Testis (tissue), 3 donors: ENCODE measurements around the gene DOK6. TPM values are rescaled to one million over a fixed set of nuclear protein-coding genes. Genes with fewer than 3 reads are reported as not detected.

ENCODE experiments used
- DNase-seq: peaks from one replicate; pipeline ENCODE4 v3.0.0-alpha.2; 2019
- H3K27ac ChIP-seq, 2 donors: fragments of 200-600 bp; sonication (generic); one replicate each; pipeline ENCODE4 v1.5.1; 2019
- H3K27me3 ChIP-seq: fragments of 200-600 bp; sonication (generic); one replicate; pipeline ENCODE4 v1.5.1; 2019
- H3K36me3 ChIP-seq: fragments of 200-600 bp; sonication (generic); one replicate; pipeline ENCODE4 v1.5.1; 2017; ENCODE audit warnings: low read depth; ENCODE audit errors: missing control alignments
- H3K4me1 ChIP-seq: fragments of 200-600 bp; sonication (generic); one replicate; pipeline ENCODE4 v1.5.1; 2019
- H3K4me3 ChIP-seq, 2 donors: fragments of 200-600 bp; sonication (generic); one replicate each; pipeline ENCODE4 v1.5.1; 2017 to 2019
- H3K9me3 ChIP-seq: fragments of 200-600 bp; sonication (generic); one replicate; pipeline ENCODE4 v1.5.1; 2017
- CTCF ChIP-seq, 3 experiments: fragments of 450-650 bp in 2 of 3; fragments of 200-600 bp in 1 of 3; sonication (generic) in 1 of 3; IDR thresholded peaks; one replicate each; pipeline ENCODE4 v1.5.1; 2016 to 2019; ENCODE audit warnings: antibody characterized with exemption in 3 of 3, mild to moderate bottlenecking in 2 of 3, moderate library complexity in 1 of 3
- POLR2A ChIP-seq: fragments of 450-650 bp; IDR thresholded peaks from one replicate; pipeline ENCODE4 v1.6.1; 2017; ENCODE audit warnings: antibody characterized with exemption, mild to moderate bottlenecking, moderate library complexity
- WGBS, 2 donors: methylation state at CpG; one replicate each; pipeline ENCODE4 v1.1.5; 2018; 5-methylcytosine and 5-hydroxymethylcytosine counted together
- intact Hi-C: fragments of 100-400 bp; cut with DNase I; formaldehyde crosslinking; loops from one replicate; pipeline ENCODE4 v1.15.1; 2023; ENCODE audit warnings: low total_unique reads
- polyA plus RNA-seq: library from polyadenylated mRNA; stranded (reverse); fragments of 350-450 nt; fragmentation: Illumina TruSeq; extraction: RNeasy Lipid Tissue Mini Kit (QIAGEN cat#74804); gene quantifications from one replicate; pipeline ENCODE4 v1.2.3, GENCODE V29; 2014; ENCODE audit warnings: low read depth, low replicate concordance; ENCODE audit not compliant: insufficient read depth
- total RNA-seq, 2 donors: library from RNA; depleted of rRNA; stranded (reverse); fragments of >200 nt; gene quantifications; one replicate each; pipeline ENCODE4 v1.2.3, GENCODE V29; 2016

Gene DOK6
- total and polyA plus RNA-seq, 3 donors from 2014 or later: 0.71 to 11.1 (median 8.5) TPM

GRCh38 chr18:69865776-69866175 lies 465.1 kb downstream of the DOK6 start:
- no peak for DNase-seq
- no peak overlapping the region for H3K27ac ChIP-seq
- H3K9me3 ChIP-seq: no peaks in the 10 kb centered on the region
- no peaks in the 10 kb centered on the region for H3K27me3 ChIP-seq
- H3K4me3 ChIP-seq: no peak overlapping the region
- WGBS, 2 donors: 59% methylated on average over 4 of the region's 4 CpGs
- H3K4me1 ChIP-seq: no peaks in the 10 kb centered on the region
- intact Hi-C loops: no loop called here
- H3K36me3 ChIP-seq: no peaks in the 10 kb centered on the region
- TF ChIP-seq CTCF (IDR thresholded peaks at IDR 0.05) (no peak), POLR2A (no peak)

GRCh38 chr18:69866212-69866611 lies 465.5 kb downstream of the DOK6 start:
- Histone ChIP-seq H3K36me3 (no peaks in the 10 kb centered on the region), H3K27me3 (no peaks in the 10 kb centered on the region), H3K27ac (no peak overlapping the region), H3K4me3 (no peak overlapping the region), H3K9me3 (no peaks in the 10 kb centered on the region), H3K4me1 (no peaks in the 10 kb centered on the region)
- 88 to 90% methylated on average over 4 of the region's 4 CpGs for WGBS, 2 donors
- DNase-seq: no peak
- no peak for TF ChIP-seq CTCF (IDR thresholded peaks at IDR 0.05)
- TF ChIP-seq POLR2A: no peak
- intact Hi-C loops: no loop called here

GRCh38 chr18:69870736-69871135 lies 470.0 kb downstream of the DOK6 start:
- DNase-seq: no peak
- TF ChIP-seq POLR2A: no peak
- TF ChIP-seq CTCF (IDR thresholded peaks at IDR 0.05): no peak
- intact Hi-C loops: no loop called here
- no peaks in the 10 kb centered on the region for H3K4me1 ChIP-seq
- H3K4me3 ChIP-seq: no peak overlapping the region
- 63 to 64% methylated on average over 4 of the region's 4 CpGs for WGBS, 2 donors
- H3K27me3 ChIP-seq: no peaks in the 10 kb centered on the region
- no peaks in the 10 kb centered on the region for H3K36me3 ChIP-seq
- H3K9me3 ChIP-seq: no peaks in the 10 kb centered on the region
- H3K27ac ChIP-seq: no peak overlapping the region

GRCh38 chr18:69871363-69871762 lies 470.7 kb downstream of the DOK6 start:
- H3K36me3 ChIP-seq: no peaks in the 10 kb centered on the region
- intact Hi-C loops: no loop called here
- DNase-seq: no peak
- WGBS, 2 donors: 86 to 90% methylated on average over 2 of the region's 2 CpGs
- TF ChIP-seq POLR2A (no peak), CTCF (IDR thresholded peaks at IDR 0.05) (no peak)
- H3K4me1 ChIP-seq: no peaks in the 10 kb centered on the region
- H3K27ac ChIP-seq: no peak overlapping the region
- H3K27me3 ChIP-seq: no peaks in the 10 kb centered on the region
- H3K9me3 ChIP-seq: no peaks in the 10 kb centered on the region
- H3K4me3 ChIP-seq: no peak overlapping the region

- no peak for TF ChIP-seq POLR2A
- no peak for TF ChIP-seq CTCF (IDR thresholded peaks at IDR 0.05)
- Histone ChIP-seq H3K27me3 (no peaks in the 10 kb centered on the region), H3K9me3 (no peaks in the 10 kb centered on the region), H3K27ac (no peak overlapping the region), H3K36me3 (no peaks in the 10 kb centered on the region), H3K4me3 (no peak overlapping the region), H3K4me1 (no peaks in the 10 kb centered on the region)
- WGBS, 2 donors: 85 to 89% methylated on average over 4 of the region's 4 CpGs
- DNase-seq: no peak
- intact Hi-C loops: no loop called here
These were observed 472.0 kb downstream of the DOK6 start for GRCh38 chr18:69872661-69873060.
